Smooth muscle cell (in vitro differentiated cells): ENCODE data around the gene TJAP1. TPM values are rescaled to one million over a fixed set of nuclear protein-coding genes. Genes with fewer than 3 reads are reported as not detected.

ENCODE experiments used
- DNase-seq: peaks from one replicate; lab custom pipeline; 2025; ENCODE audit not compliant: unreplicated experiment; lab: John Stamatoyannopoulos, UW
- H2AFZ ChIP-seq: fragments of 200-600 bp; sonication (generic); 2 replicates; pipeline ENCODE4 v1.6.0; 2016; ENCODE audit warnings: antibody characterized with exemption, low read depth, mild to moderate bottlenecking
- H3F3A ChIP-seq: fragments of 200-600 bp; sonication (generic); 2 replicates; pipeline ENCODE4 v1.6.0; 2017; ENCODE audit warnings: antibody characterized with exemption, low read depth
- H3K27ac ChIP-seq: fragments of 200-600 bp; sonication (generic); 2 replicates; pipeline ENCODE4 v1.5.1; 2016; ENCODE audit warnings: low read depth, mild to moderate bottlenecking
- H3K27me3 ChIP-seq: fragments of 200-600 bp; sonication (generic); 2 replicates; pipeline ENCODE4 v1.6.1; 2016; ENCODE audit warnings: low read depth, mild to moderate bottlenecking
- H3K36me3 ChIP-seq: fragments of 200-600 bp; sonication (generic); 2 replicates; pipeline ENCODE4 v1.5.1; 2016; ENCODE audit warnings: low read depth
- H3K4me1 ChIP-seq: fragments of 200-600 bp; sonication (generic); 2 replicates; pipeline ENCODE4 v1.5.1; 2016; ENCODE audit warnings: low read depth
- H3K4me2 ChIP-seq: fragments of 200-600 bp; sonication (generic); 2 replicates; pipeline ENCODE4 v1.6.0; 2016; ENCODE audit warnings: mild to moderate bottlenecking
- H3K4me3 ChIP-seq: fragments of 200-600 bp; sonication (generic); 2 replicates; pipeline ENCODE4 v1.5.1; 2016; ENCODE audit warnings: mild to moderate bottlenecking
- H3K79me2 ChIP-seq: fragments of 200-600 bp; sonication (generic); 2 replicates; pipeline ENCODE4 v1.6.0; 2016; ENCODE audit warnings: low read depth, mild to moderate bottlenecking
- H3K9ac ChIP-seq: fragments of 200-600 bp; sonication (generic); 2 replicates; pipeline ENCODE4 v1.6.0; 2016; ENCODE audit warnings: low read depth
- H3K9me3 ChIP-seq: fragments of 200-600 bp; sonication (generic); replicated peaks from 2 replicates; pipeline ENCODE4 v1.5.1; 2016; ENCODE audit warnings: low read depth
- H4K20me1 ChIP-seq: fragments of 200-600 bp; sonication (generic); 2 replicates; pipeline ENCODE4 v1.6.0; 2016; ENCODE audit warnings: low read depth
- CTCF ChIP-seq: fragments of 200-600 bp; sonication (generic); IDR thresholded peaks from 2 replicates; pipeline ENCODE4 v1.5.1; 2017; ENCODE audit warnings: borderline replicate concordance, mild to moderate bottlenecking, antibody characterized with exemption; ENCODE audit not compliant: insufficient read depth, poor library complexity, severe bottlenecking
- WGBS: methylation state at CpG from one replicate; pipeline ENCODE4 v1.1.7; 2016; ENCODE audit warnings: low lambda C conversion rate; 5-methylcytosine and 5-hydroxymethylcytosine counted together
- polyA plus RNA-seq: library from polyadenylated mRNA; unstranded; fragments of >200 nt; fragmentation: Nextera tagmentation; extraction: Ambion mirVana; gene quantifications from 2 replicates; pipeline ENCODE4 v1.2.1, GENCODE V29; 2016
- total RNA-seq: library from RNA; depleted of rRNA; stranded (reverse); fragments of >200 nt; gene quantifications from 2 replicates; pipeline ENCODE4 v1.2.3, GENCODE V29; 2014

TJAP1 gene
- total and polyA plus RNA-seq, 2 experiments from 2014 or later: 9.3 to 13.5 TPM

DNA sequence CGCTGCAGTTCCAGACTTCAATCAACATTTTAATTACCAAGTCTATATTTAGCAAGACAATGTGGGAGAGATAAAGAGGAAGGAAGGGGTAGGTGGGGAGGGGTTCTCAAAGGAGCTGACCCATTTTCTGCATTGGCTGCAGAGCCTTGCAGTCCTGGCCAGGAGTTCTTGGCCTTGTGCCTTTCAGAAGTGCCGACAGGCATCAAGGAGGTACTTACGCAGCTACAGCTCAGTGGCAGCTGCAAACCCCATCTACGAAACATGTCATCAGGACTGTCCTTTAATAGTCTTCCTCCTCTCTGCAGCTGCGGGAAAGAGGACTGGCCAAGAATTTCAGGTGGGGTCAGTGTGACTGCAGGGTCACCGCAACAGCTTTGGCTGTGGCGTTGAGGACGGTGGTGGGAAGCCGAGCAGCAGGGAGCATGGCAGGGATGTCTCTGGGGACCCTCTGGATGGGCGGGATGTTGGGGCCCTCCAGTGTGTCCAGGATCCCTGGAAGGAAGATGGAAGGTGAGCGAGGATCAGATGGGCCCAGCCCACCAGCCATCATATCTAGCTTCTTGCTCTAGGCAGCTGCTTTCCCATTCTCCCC is 34.5 kb downstream of the TJAP1 start:
- Histone ChIP-seq H3K27me3 (no peaks in the 10 kb centered on the region), H4K20me1 (peaks cover 26% of the 10 kb centered on the region), H3K27ac (no peak overlapping the region), H3K79me2 (peaks cover 20% of the 10 kb centered on the region), H3K4me3 (no peak overlapping the region), H3K4me1 (peaks cover 12% of the 10 kb centered on the region), H3F3A (peaks cover 36% of the 10 kb centered on the region), H3K36me3 (no peaks in the 10 kb centered on the region), H3K4me2 (no peak overlapping the region), H3K9me3 (no peaks in the 10 kb centered on the region), H3K9ac (no peak overlapping the region), H2AFZ (no peak overlapping the region)
- no peak for DNase-seq
- WGBS: 94% methylated on average over 11 of the region's 11 CpGs
- TF ChIP-seq CTCF: no peak

DNA sequence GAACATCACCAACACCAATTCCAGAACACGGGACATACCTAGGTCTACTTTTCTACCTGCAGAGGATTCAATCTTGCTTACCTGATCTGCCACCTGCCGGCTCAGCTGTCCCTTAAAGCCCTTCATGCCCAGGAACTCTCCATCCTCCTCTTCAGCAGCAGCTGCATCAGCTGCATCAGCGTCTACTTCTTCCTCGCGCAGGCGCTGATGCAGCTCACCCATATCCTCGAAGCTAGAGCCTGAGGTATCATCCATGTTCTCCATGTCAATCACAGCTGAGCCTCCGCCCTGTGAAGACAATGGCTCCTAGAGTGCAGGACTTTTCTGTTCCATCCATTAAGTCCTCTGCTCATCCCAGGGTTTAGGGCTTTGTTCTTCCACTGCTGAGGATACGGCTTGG is 38.4 kb downstream of the TJAP1 start:
- no peaks in the 10 kb centered on the region for H3K27me3 ChIP-seq
- H2AFZ ChIP-seq: no peak overlapping the region
- 90% methylated on average over 9 of the region's 9 CpGs for WGBS
- H3K79me2 ChIP-seq: peaks cover 43% of the 10 kb centered on the region
- peak overlapping the region; percentile 87 for H3K27ac ChIP-seq
- peak overlapping the region; percentile 79 for H3K4me3 ChIP-seq
- no peaks in the 10 kb centered on the region for H3K9me3 ChIP-seq
- TF ChIP-seq CTCF: no peak
- H3K9ac ChIP-seq: peak overlapping the region; percentile 96
- peaks cover 36% of the 10 kb centered on the region for H3F3A ChIP-seq
- H3K4me1 ChIP-seq: peaks cover 19% of the 10 kb centered on the region
- DNase-seq: no peak
- H3K36me3 ChIP-seq: peaks cover 1% of the 10 kb centered on the region
- H4K20me1 ChIP-seq: peaks cover 26% of the 10 kb centered on the region
- peak overlapping the region; percentile 97 for H3K4me2 ChIP-seq

GRCh38 chr6:43516367-43516696 is 39.0 kb downstream of the TJAP1 start:
- peaks cover 33% of the 10 kb centered on the region for H3F3A ChIP-seq
- peak overlapping the region; percentile 79 for H3K4me3 ChIP-seq
- peak overlapping the region; percentile 96 for H3K9ac ChIP-seq
- peaks cover 6% of the 10 kb centered on the region for H3K36me3 ChIP-seq
- H3K27me3 ChIP-seq: no peaks in the 10 kb centered on the region
- no peak for DNase-seq
- peak overlapping the region; percentile 87 for H3K27ac ChIP-seq
- peaks cover 43% of the 10 kb centered on the region for H3K79me2 ChIP-seq
- H2AFZ ChIP-seq: peak overlapping the region; percentile 84
- H3K4me1 ChIP-seq: peaks cover 19% of the 10 kb centered on the region
- 2% methylated on average over 10 of the region's 10 CpGs for WGBS
- H3K9me3 ChIP-seq: no peaks in the 10 kb centered on the region
- no peak for TF ChIP-seq CTCF
- H4K20me1 ChIP-seq: peaks cover 26% of the 10 kb centered on the region
- peak overlapping the region; percentile 97 for H3K4me2 ChIP-seq
